Endodermal cell (in vitro differentiated cells): ENCODE measurements around the gene ADAMTS6. TPM values are rescaled to one million over a fixed set of nuclear protein-coding genes. Genes with fewer than 3 reads are reported as not detected.

Source experiments
- DNase-seq: peaks from one replicate; pipeline ENCODE4 v3.0.0-alpha.2; 2017
- H3K27ac ChIP-seq: 2 replicates; pipeline ENCODE4 v1.5.1; 2013; ENCODE audit warnings: mild to moderate bottlenecking, low read depth, low read length, moderate library complexity
- H3K27me3 ChIP-seq: 2 replicates; pipeline ENCODE4 v1.6.1; 2013; ENCODE audit warnings: mild to moderate bottlenecking, low read length, moderate library complexity; ENCODE audit not compliant: insufficient read depth, control insufficient read depth, poor library complexity, severe bottlenecking
- H3K36me3 ChIP-seq: 2 replicates; pipeline ENCODE4 v1.7.0; 2013; ENCODE audit warnings: mild to moderate bottlenecking, low read length, moderate library complexity; ENCODE audit not compliant: control insufficient read depth, insufficient read depth
- H3K4me1 ChIP-seq: one replicate; pipeline ENCODE4 v1.7.0; 2013; ENCODE audit warnings: low read length; ENCODE audit not compliant: control insufficient read depth, insufficient read depth
- H3K4me3 ChIP-seq: 2 replicates; pipeline ENCODE4 v1.5.1; 2013; ENCODE audit warnings: mild to moderate bottlenecking, low read length, moderate library complexity
- H3K9ac ChIP-seq: 2 replicates; pipeline ENCODE4 v1.6.1; 2013; ENCODE audit warnings: mild to moderate bottlenecking, low read length, moderate library complexity; ENCODE audit not compliant: poor library complexity, severe bottlenecking; ENCODE audit errors: extremely low read depth
- H3K9me3 ChIP-seq: 2 replicates; pipeline ENCODE4 v1.6.1; 2013; ENCODE audit warnings: mild to moderate bottlenecking, low read length, moderate library complexity; ENCODE audit not compliant: control insufficient read depth
- H3K27ac Mint-ChIP-seq: 2 replicates; pipeline ENCODE4 v1.8.0; 2020; ENCODE audit warnings: mixed read lengths
- H3K27me3 Mint-ChIP-seq: 2 replicates; pipeline ENCODE4 v1.8.0; 2021; ENCODE audit warnings: mild to moderate bottlenecking, mixed read lengths; ENCODE audit not compliant: insufficient read depth
- H3K36me3 Mint-ChIP-seq: 2 replicates; pipeline ENCODE4 v1.8.0; 2020; ENCODE audit warnings: low read depth, mixed read lengths
- H3K4me1 Mint-ChIP-seq: 2 replicates; pipeline ENCODE4 v1.8.0; 2020; ENCODE audit warnings: mixed read lengths
- H3K4me3 Mint-ChIP-seq: 2 replicates; pipeline ENCODE4 v1.8.0; 2020; ENCODE audit warnings: mild to moderate bottlenecking, moderate library complexity, mixed read lengths
- H3K9me3 Mint-ChIP-seq: 2 replicates; pipeline ENCODE4 v1.8.0; 2020; ENCODE audit warnings: mild to moderate bottlenecking, mixed read lengths
- WGBS, 2 experiments: methylation state at CpG; one replicate each; pipeline versions ENCODE4 v1.1.5 to v1.1.7; 2013; ENCODE audit warnings: missing lambda C conversion rate in 2 of 2, mixed read lengths in 1 of 2; ENCODE audit not compliant: insufficient coverage in 1 of 2, insufficient read length in 1 of 2; 5-methylcytosine and 5-hydroxymethylcytosine counted together
- total RNA-seq, 2 donors: library from RNA; stranded (reverse); fragmentation: NEBNext Ultra II Directional in 1 of 2; extraction: Animal tissue kit (Norgen Biotek cat#: 25700) in 1 of 2; gene quantifications; 2 replicates in 1 of 2; 3 replicates in 1 of 2; pipeline ENCODE4 v1.2.1, GENCODE V29; 2021
- TF ChIP-seq, protein P1 (sequence below): fragments of 200-600 bp; sonication (generic); conservative IDR thresholded peaks from 2 replicates; pipeline ENCODE4 v1.5.0; 2021; ENCODE audit warnings: antibody characterized with exemption, mild to moderate bottlenecking

The ADAMTS6 gene
- total RNA-seq, 2 donors from 2014 or later = 2.8 to 4.3 TPM

DNA sequence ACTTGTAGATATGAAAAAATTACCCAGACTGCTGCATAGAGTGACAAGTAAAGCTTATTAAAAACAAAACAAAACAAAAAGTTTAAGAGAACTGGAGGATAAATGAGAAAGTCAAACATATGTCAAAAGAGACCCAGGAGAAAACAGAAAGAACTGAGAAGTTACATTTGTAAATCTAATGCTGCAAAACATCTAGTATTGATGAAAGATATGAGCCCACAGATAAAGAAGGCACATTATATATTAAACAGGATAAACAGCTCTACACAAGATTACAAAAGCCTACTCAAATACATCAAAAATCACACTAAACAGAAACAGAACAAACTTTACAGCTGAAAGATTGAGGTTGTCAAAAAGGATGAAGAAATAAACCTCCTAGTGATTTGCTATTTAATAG, 55.1 kb downstream of the ADAMTS6 start:
- H3K4me1 Mint-ChIP-seq = peaks cover 7% of the 10 kb centered on the region
- H3K27me3 ChIP-seq = no peaks in the 10 kb centered on the region
- H3K9me3 ChIP-seq = peaks cover 6% of the 10 kb centered on the region
- no peaks in the 10 kb centered on the region for H3K4me1 ChIP-seq
- H3K27ac Mint-ChIP-seq = no peak overlapping the region
- no peaks in the 10 kb centered on the region for H3K27me3 Mint-ChIP-seq
- TF ChIP-seq, protein P1, sequence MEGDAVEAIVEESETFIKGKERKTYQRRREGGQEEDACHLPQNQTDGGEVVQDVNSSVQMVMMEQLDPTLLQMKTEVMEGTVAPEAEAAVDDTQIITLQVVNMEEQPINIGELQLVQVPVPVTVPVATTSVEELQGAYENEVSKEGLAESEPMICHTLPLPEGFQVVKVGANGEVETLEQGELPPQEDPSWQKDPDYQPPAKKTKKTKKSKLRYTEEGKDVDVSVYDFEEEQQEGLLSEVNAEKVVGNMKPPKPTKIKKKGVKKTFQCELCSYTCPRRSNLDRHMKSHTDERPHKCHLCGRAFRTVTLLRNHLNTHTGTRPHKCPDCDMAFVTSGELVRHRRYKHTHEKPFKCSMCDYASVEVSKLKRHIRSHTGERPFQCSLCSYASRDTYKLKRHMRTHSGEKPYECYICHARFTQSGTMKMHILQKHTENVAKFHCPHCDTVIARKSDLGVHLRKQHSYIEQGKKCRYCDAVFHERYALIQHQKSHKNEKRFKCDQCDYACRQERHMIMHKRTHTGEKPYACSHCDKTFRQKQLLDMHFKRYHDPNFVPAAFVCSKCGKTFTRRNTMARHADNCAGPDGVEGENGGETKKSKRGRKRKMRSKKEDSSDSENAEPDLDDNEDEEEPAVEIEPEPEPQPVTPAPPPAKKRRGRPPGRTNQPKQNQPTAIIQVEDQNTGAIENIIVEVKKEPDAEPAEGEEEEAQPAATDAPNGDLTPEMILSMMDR = no peak
- H3K4me3 Mint-ChIP-seq = no peak overlapping the region
- no peak for DNase-seq
- H3K36me3 Mint-ChIP-seq = no peaks in the 10 kb centered on the region
- no peak overlapping the region for H3K4me3 ChIP-seq
- H3K27ac ChIP-seq = no peak overlapping the region
- H3K9ac ChIP-seq = no peak overlapping the region
- peaks cover 7% of the 10 kb centered on the region for H3K9me3 Mint-ChIP-seq
- no peaks in the 10 kb centered on the region for H3K36me3 ChIP-seq

DNA sequence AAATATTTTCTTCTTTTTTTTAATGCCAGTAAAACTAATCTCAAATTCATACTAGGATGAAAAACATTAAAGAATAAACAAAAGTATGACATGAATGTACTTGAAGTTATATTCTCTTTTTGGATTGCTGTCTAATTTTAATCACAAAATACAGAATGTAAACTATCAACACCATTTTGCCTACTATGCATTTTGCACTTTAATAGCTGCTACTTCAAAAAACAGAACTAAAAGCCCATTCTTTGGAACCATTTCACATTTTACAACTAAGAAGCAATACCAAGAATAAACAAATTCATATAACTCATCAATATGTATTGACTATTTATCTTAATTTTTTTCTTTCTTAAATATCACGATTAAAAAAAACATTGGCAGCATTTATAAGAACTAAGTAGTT, 58.1 kb downstream of the ADAMTS6 start:
- Mint-ChIP-seq H3K27ac (no peak overlapping the region), H3K36me3 (peaks cover 4% of the 10 kb centered on the region), H3K27me3 (no peaks in the 10 kb centered on the region), H3K9me3 (peaks cover 30% of the 10 kb centered on the region), H3K4me1 (no peaks in the 10 kb centered on the region), H3K4me3 (no peak overlapping the region)
- H3K4me1 ChIP-seq = no peaks in the 10 kb centered on the region
- no peak overlapping the region for H3K4me3 ChIP-seq
- no peak overlapping the region for H3K27ac ChIP-seq
- H3K9me3 ChIP-seq = peaks cover 18% of the 10 kb centered on the region
- TF ChIP-seq, protein P1 = no peak
- WGBS, 2 experiments = 88% methylated on average over 1 of the region's 1 CpG; no CpG with 5 or more reads in 1 of the 2 experiments
- no peaks in the 10 kb centered on the region for H3K36me3 ChIP-seq
- no peaks in the 10 kb centered on the region for H3K27me3 ChIP-seq
- DNase-seq = no peak
- no peak overlapping the region for H3K9ac ChIP-seq

DNA sequence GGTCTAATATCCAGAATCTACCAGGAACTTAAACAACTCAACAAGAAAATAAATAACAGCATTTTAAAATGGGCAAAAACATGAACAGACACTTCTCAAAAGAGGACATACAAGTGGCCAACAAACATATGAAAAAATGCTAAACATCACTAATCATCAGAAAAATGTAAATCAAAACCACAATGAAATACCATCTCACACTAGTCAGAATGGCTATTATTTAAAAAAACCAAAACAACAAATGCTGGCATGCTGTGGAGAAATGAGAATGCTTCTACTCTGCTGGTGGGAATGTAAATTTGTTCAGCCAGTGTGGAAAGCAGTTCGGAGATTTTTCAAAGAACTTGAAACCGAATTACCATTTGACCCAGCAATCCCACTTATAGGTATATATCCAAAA, 63.1 kb downstream of the ADAMTS6 start:
- Mint-ChIP-seq H3K4me1 (no peaks in the 10 kb centered on the region), H3K27ac (no peak overlapping the region), H3K9me3 (peaks cover 50% of the 10 kb centered on the region), H3K4me3 (no peak overlapping the region), H3K36me3 (peaks cover 8% of the 10 kb centered on the region), H3K27me3 (no peaks in the 10 kb centered on the region)
- Histone ChIP-seq H3K36me3 (no peaks in the 10 kb centered on the region), H3K9ac (no peak overlapping the region), H3K27me3 (no peaks in the 10 kb centered on the region), H3K4me3 (no peak overlapping the region), H3K27ac (no peak overlapping the region), H3K4me1 (no peaks in the 10 kb centered on the region), H3K9me3 (peaks cover 30% of the 10 kb centered on the region)
- DNase-seq = no peak
- 100% methylated on average over 2 of the region's 2 CpGs; no CpG with 5 or more reads in 1 of the 2 experiments for WGBS, 2 experiments
- TF ChIP-seq, protein P1 = no peak
